ENCODE measurements around the gene ZFYVE21.
"Not testable (repeated sequence)": the region's sequence is repeated elsewhere in the genome, so short reads cannot be mapped to it uniquely, and the experiment has no call there.

The ZFYVE21 gene

GRCh38 chr14:103763730-103764488, 48.3 kb downstream of the ZFYVE21 start:
- DNase-seq (ENCODE audit: low spot score) = no peak

GRCh38 chr14:103765526-103765925, 49.9 kb downstream of the ZFYVE21 start:
- DNase-seq (ENCODE audit: low spot score) = no peak

- no peak for DNase-seq (ENCODE audit: low spot score)
These were observed 51.8 kb downstream of the ZFYVE21 start for GRCh38 chr14:103767336-103767894.

GRCh38 chr14:103770500-103770899, 54.9 kb downstream of the ZFYVE21 start:
- no peak for DNase-seq (ENCODE audit: low spot score)

GRCh38 chr14:103770902-103771301, 55.3 kb downstream of the ZFYVE21 start:
- no peak for DNase-seq (ENCODE audit: low spot score)

- no peak for DNase-seq (ENCODE audit: low spot score)
These were observed 56.6 kb downstream of the ZFYVE21 start for GRCh38 chr14:103772078-103772712.

- DNase-seq (ENCODE audit: low spot score) = no peak
These were observed 57.9 kb downstream of the ZFYVE21 start for GRCh38 chr14:103773521-103773920.

GRCh38 chr14:103775506-103775905, 59.9 kb downstream of the ZFYVE21 start:
- peak; percentile 13 for DNase-seq (ENCODE audit: low spot score)

- not testable (repeated sequence) for DNase-seq (ENCODE audit: low spot score)
These were observed 60.7 kb downstream of the ZFYVE21 start for GRCh38 chr14:103776319-103776718.

GRCh38 chr14:103782376-103782775, 66.8 kb downstream of the ZFYVE21 start:
- no peak for DNase-seq (ENCODE audit: low spot score)

Data from putamen (tissue), 1 donor.